Measurements from ENCODE around the gene LLPH.

- TF ChIP-seq ZNF76 (tag by site-specific recombination; IDR thresholded peaks at IDR 0.05; ENCODE audit: borderline replicate concordance, low read depth), result no peak
- TF ChIP-seq CTCF (tag by site-specific recombination; IDR thresholded peaks at IDR 0.05), result no peak
- no peak for TF ChIP-seq ZNF510 (tag by site-specific recombination; IDR thresholded peaks at IDR 0.05; ENCODE audit: insufficient replicate concordance)
- TF ChIP-seq ZNF311 (tag by site-specific recombination; IDR thresholded peaks at IDR 0.05; ENCODE audit: borderline replicate concordance), result no peak
- no peak for TF ChIP-seq FEZF1 (tag by site-specific recombination; IDR thresholded peaks at IDR 0.05)
- TF ChIP-seq ZNF211 (tag by site-specific recombination; IDR thresholded peaks at IDR 0.05; ENCODE audit: low read depth), result no peak
- no peak for TF ChIP-seq ZNF366 (tag by site-specific recombination; conservative IDR thresholded peaks at IDR 0.05)
- TF ChIP-seq ZNF530 (tag by site-specific recombination; IDR thresholded peaks at IDR 0.05; ENCODE audit: low read depth), result no peak
- no peak for TF ChIP-seq ZNF239 (tag by site-specific recombination; IDR thresholded peaks at IDR 0.05)
- TF ChIP-seq ZNF629 (tag by site-specific recombination; IDR thresholded peaks at IDR 0.05), result no peak
- TF ChIP-seq ZNF776 (tag by site-specific recombination; IDR thresholded peaks at IDR 0.05; ENCODE audit: borderline replicate concordance), result no peak
- TF ChIP-seq PRDM4 (tag by site-specific recombination; IDR thresholded peaks at IDR 0.05), result no peak
Measured at GRCh38 chr12:66139328-66139727, 8.8 kb upstream of the LLPH start.
